IMR-90 (cell line): Measurements from ENCODE around the gene CPLX3. TPM values are rescaled to one million over a fixed set of nuclear protein-coding genes. Genes with fewer than 3 reads are reported as not detected.
A peak's percentile ranks its signal among the peaks of the same experiment; 100 is the strongest.

Experiments
- ATAC-seq: fragments of 200-7000 bp; cut with Tn5 transposase; 2 replicates; pipeline ENCODE4 v1.9.1; 2020; ENCODE audit warnings: low read depth, mild to moderate bottlenecking, moderate library complexity
- BruUV-seq: library from RNA; stranded (reverse); fragments of 400-500 nt; replicated peaks from 2 replicates; lab custom pipeline; 2021; lab: Mats Ljungman, UMichigan
- CTCF ChIA-PET: fragments of 300-600 bp; formaldehyde crosslinking; extraction: SDS; loops from one replicate; lab custom pipeline; 2021; ENCODE audit warnings: antibody characterized with exemption; lab: Yijun Ruan, JAX
- POLR2A ChIA-PET: fragments of 300-600 bp; sonication (Branson Sonifier 250); formaldehyde crosslinking; loops from one replicate; lab custom pipeline; 2022; ENCODE audit warnings: antibody characterized with exemption; ENCODE audit not compliant: unreplicated experiment; lab: Charles Lee
- DNase-seq: peaks from one replicate; pipeline ENCODE4 v3.0.0; 2013
- H2AFZ ChIP-seq: replicated peaks from 2 replicates; pipeline ENCODE3; 2013; ENCODE audit warnings: low read length, mild to moderate bottlenecking; ENCODE audit not compliant: poor library complexity
- H2AK5ac ChIP-seq: 2 replicates; pipeline ENCODE4 v1.6.1; 2013; ENCODE audit warnings: low read depth, low read length, inconsistent platforms
- H2AK9ac ChIP-seq: replicated peaks from 2 replicates; pipeline ENCODE3; 2013; ENCODE audit warnings: mild to moderate bottlenecking, low read depth, low read length, moderate library complexity; ENCODE audit not compliant: poor library complexity
- H2BK120ac ChIP-seq: 2 replicates; pipeline ENCODE4 v1.6.1; 2013; ENCODE audit warnings: low read depth, low read length, inconsistent platforms
- H2BK15ac ChIP-seq: 3 replicates; pipeline ENCODE4 v1.6.1; 2013; ENCODE audit warnings: low read depth, low read length, inconsistent platforms
- H2BK20ac ChIP-seq: 2 replicates; pipeline ENCODE4 v1.6.1; 2013; ENCODE audit warnings: low read depth, mild to moderate bottlenecking, inconsistent platforms, low read length, moderate library complexity
- H2BK5ac ChIP-seq: 2 replicates; pipeline ENCODE4 v1.6.1; 2013; ENCODE audit warnings: mild to moderate bottlenecking, low read depth, low read length, inconsistent platforms; ENCODE audit not compliant: poor library complexity, severe bottlenecking
- H3K14ac ChIP-seq: replicated peaks from 2 replicates; pipeline ENCODE4 v1.6.1; 2013; ENCODE audit warnings: low read depth, low read length, inconsistent platforms
- H3K18ac ChIP-seq: 2 replicates; pipeline ENCODE4 v1.6.1; 2013; ENCODE audit warnings: low read depth, low read length, control low read depth
- H3K23ac ChIP-seq: 2 replicates; pipeline ENCODE4 v1.6.1; 2013; ENCODE audit warnings: low read depth, low read length, inconsistent platforms
- H3K27ac ChIP-seq: 2 replicates; pipeline ENCODE4 v1.5.1; 2013; ENCODE audit warnings: mild to moderate bottlenecking, control low read depth, low read length; ENCODE audit not compliant: insufficient read depth
- H3K27me3 ChIP-seq: 2 replicates; pipeline ENCODE4 v1.6.1; 2013; ENCODE audit warnings: low read length; ENCODE audit not compliant: control insufficient read depth, insufficient read depth
- H3K36me3 ChIP-seq: 2 replicates; pipeline ENCODE4 v1.6.1; 2013; ENCODE audit warnings: low read length, mixed read lengths; ENCODE audit not compliant: control insufficient read depth, insufficient read depth
- H3K4ac ChIP-seq: 2 replicates; pipeline ENCODE4 v1.6.1; 2013; ENCODE audit warnings: low read depth, low read length, inconsistent platforms
- H3K4me1 ChIP-seq: 2 replicates; pipeline ENCODE4 v1.6.1; 2013; ENCODE audit warnings: low read length, mixed read lengths; ENCODE audit not compliant: control insufficient read depth, insufficient read depth
- H3K4me2 ChIP-seq: 2 replicates; pipeline ENCODE4 v1.6.1; 2013; ENCODE audit warnings: low read depth, mild to moderate bottlenecking, control low read depth, low read length, moderate library complexity
- H3K4me3 ChIP-seq: 2 replicates; pipeline ENCODE4 v1.5.1; 2013; ENCODE audit warnings: low read depth, mild to moderate bottlenecking, control low read depth, low read length, moderate library complexity; ENCODE audit not compliant: insufficient read depth
- H3K56ac ChIP-seq: 2 replicates; pipeline ENCODE4 v1.6.1; 2013; ENCODE audit warnings: low read length, inconsistent platforms; ENCODE audit not compliant: insufficient read depth; ENCODE audit errors: extremely low read depth
- H3K79me1 ChIP-seq, 2 experiments: 2 replicates each; pipeline ENCODE4 v1.6.1; 2013; ENCODE audit warnings: low read length in 2 of 2, inconsistent platforms in 1 of 2, low read depth in 1 of 2
- H3K9ac ChIP-seq: 2 replicates; pipeline ENCODE4 v1.6.1; 2013; ENCODE audit warnings: low read depth, low read length, control low read depth
- H3K9me1 ChIP-seq: 2 replicates; pipeline ENCODE4 v1.6.1; 2013; ENCODE audit warnings: low read length, inconsistent platforms; ENCODE audit not compliant: insufficient read depth
- H3K9me3 ChIP-seq: 2 replicates; pipeline ENCODE4 v1.6.1; 2013; ENCODE audit warnings: low read length; ENCODE audit not compliant: control insufficient read depth, insufficient read depth
- H4K20me1 ChIP-seq: 2 replicates; pipeline ENCODE4 v1.6.1; 2013; ENCODE audit warnings: low read length, inconsistent platforms; ENCODE audit not compliant: insufficient read depth
- H4K5ac ChIP-seq: 2 replicates; pipeline ENCODE4 v1.6.1; 2013; ENCODE audit warnings: mild to moderate bottlenecking, low read depth, low read length, control low read depth
- H4K8ac ChIP-seq, 2 experiments: 2 replicates each; pipeline ENCODE4 v1.6.1; 2013; ENCODE audit warnings: low read depth in 2 of 2, low read length in 2 of 2, control low read depth in 1 of 2, inconsistent platforms in 1 of 2
- H4K91ac ChIP-seq: 2 replicates; pipeline ENCODE4 v1.6.1; 2013; ENCODE audit warnings: low read depth, low read length, inconsistent platforms; ENCODE audit not compliant: insufficient read depth
- FOS ChIP-seq: fragments of 150-350 bp; IDR thresholded peaks from 2 replicates; pipeline ENCODE4 v1.6.1; 2016; ENCODE audit warnings: low read depth, low read length
- MAZ ChIP-seq: IDR thresholded peaks from 2 replicates; pipeline ENCODE4 v1.6.1; 2012; ENCODE audit warnings: low read depth, mild to moderate bottlenecking, low read length, improper control_type of control experiment, moderate library complexity, borderline replicate concordance
- WGBS, 2 experiments: methylation state at CpG; one replicate each; pipeline versions ENCODE4 v1.1.5 to v1.1.7; 2013; ENCODE audit warnings: missing lambda C conversion rate in 2 of 2; ENCODE audit not compliant: insufficient read length in 1 of 2; ENCODE audit errors: extremely low coverage in 2 of 2; 5-methylcytosine and 5-hydroxymethylcytosine counted together
- dilution Hi-C: fragments of 300-500 bp; cut with HindIII; formaldehyde crosslinking; loops from one replicate; pipeline ENCODE4 v1.14.3; 2018; ENCODE audit warnings: low sequenced_read_pairs; ENCODE audit not compliant: unreplicated experiment
- in situ Hi-C: fragments of 300-500 bp; cut with MboI; formaldehyde crosslinking; loops from 3 replicates; pipeline ENCODE4 v1.14.3; 2019; ENCODE audit warnings: low sequenced_read_pairs, inconsistent platforms, mixed read lengths
- intact Hi-C: fragments of 100-400 bp; cut with micrococcal nuclease; formaldehyde crosslinking; loops from 2 replicates; pipeline ENCODE4 v1.10.0; 2022
- polyA plus RNA-seq, 3 experiments: library from polyadenylated mRNA; depleted of rRNA; stranded (reverse); fragments of >200 nt; gene quantifications; 2 replicates each; pipeline ENCODE4 v1.2.3, GENCODE V29; 2012; ENCODE audit warnings: low replicate concordance in 1 of 3
- total RNA-seq: library from RNA; depleted of rRNA; stranded (reverse); fragments of >200 nt; gene quantifications from 2 replicates; pipeline ENCODE4 v1.2.3, GENCODE V29; 2012
- TF ChIP-seq, protein P1 (sequence below): fragments of 150-350 bp; IDR thresholded peaks from 2 replicates; pipeline ENCODE4 v1.6.1; 2016; ENCODE audit warnings: low read depth, mild to moderate bottlenecking, low read length, moderate library complexity, borderline replicate concordance

CPLX3 gene
- total and polyA plus RNA-seq, 2 of the 4 experiments (the other 2 are of a cell fraction) = not detected

DNA sequence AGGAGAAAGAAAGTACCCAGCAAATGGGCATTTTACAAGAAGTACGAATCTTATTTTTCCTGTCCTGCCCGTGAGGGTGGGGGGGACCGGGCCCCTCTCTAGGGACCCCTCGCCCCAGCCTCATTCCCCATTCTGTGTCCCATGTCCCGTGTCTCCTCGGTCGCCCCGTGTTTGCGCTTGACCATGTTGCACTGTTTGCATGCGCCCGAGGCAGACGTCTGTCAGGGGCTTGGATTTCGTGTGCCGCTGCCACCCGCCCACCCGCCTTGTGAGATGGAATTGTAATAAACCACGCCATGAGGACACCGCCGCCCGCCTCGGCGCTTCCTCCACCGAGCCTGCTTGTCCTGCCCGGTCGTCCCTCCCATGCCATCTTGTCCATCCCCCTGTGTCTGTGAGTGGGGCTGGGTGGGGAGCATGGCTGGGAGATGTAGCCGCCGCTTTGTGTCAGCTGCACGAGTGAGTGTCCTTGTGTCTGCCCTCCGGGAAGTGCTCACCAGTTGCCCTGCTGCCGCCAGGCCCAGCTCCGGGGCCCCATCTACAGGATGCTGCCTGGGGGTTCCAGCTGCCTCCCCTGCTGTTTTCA lies 23.5 kb upstream of the CPLX3 start:
- POLR2A ChIA-PET = no interaction called here
- no peak overlapping the region for H2BK20ac ChIP-seq
- H3K4ac ChIP-seq = no peak overlapping the region
- H2AK9ac ChIP-seq = no peak overlapping the region
- H4K8ac ChIP-seq = no peak overlapping the region
- dilution Hi-C loops = no loop called here
- in situ Hi-C loops = no loop called here
- H2BK5ac ChIP-seq = no peak overlapping the region
- H3K4me1 ChIP-seq = peaks cover 2% of the 10 kb centered on the region; the same call in 1 of the 2 replicates
- H2AK5ac ChIP-seq = no peak overlapping the region
- H3K9me1 ChIP-seq = no peaks in the 10 kb centered on the region
- no peak overlapping the region for H3K23ac ChIP-seq
- intact Hi-C loops = no loop called here
- H3K36me3 ChIP-seq = peaks cover 43% of the 10 kb centered on the region
- no peak overlapping the region for H2BK15ac ChIP-seq
- ATAC-seq = no peak
- H3K79me1 ChIP-seq = peaks cover 3 to 31% of the 10 kb centered on the region in 2 experiments; a peak in 2 of 4 replicates
- no peak overlapping the region for H3K9ac ChIP-seq
- DNase-seq = no peak
- H3K9me3 ChIP-seq = no peaks in the 10 kb centered on the region
- H3K18ac ChIP-seq = no peak overlapping the region
- H3K4me3 ChIP-seq = no peak overlapping the region
- BruUV-seq = no TSS peak
- H3K27me3 ChIP-seq = no peaks in the 10 kb centered on the region
- H4K91ac ChIP-seq = no peak overlapping the region
- TF ChIP-seq MAZ (no peak), FOS (no peak)
- TF ChIP-seq, protein P1, sequence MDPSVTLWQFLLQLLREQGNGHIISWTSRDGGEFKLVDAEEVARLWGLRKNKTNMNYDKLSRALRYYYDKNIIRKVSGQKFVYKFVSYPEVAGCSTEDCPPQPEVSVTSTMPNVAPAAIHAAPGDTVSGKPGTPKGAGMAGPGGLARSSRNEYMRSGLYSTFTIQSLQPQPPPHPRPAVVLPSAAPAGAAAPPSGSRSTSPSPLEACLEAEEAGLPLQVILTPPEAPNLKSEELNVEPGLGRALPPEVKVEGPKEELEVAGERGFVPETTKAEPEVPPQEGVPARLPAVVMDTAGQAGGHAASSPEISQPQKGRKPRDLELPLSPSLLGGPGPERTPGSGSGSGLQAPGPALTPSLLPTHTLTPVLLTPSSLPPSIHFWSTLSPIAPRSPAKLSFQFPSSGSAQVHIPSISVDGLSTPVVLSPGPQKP = no peak
- peaks cover 25% of the 10 kb centered on the region for H4K20me1 ChIP-seq
- H3K56ac ChIP-seq = no peak overlapping the region
- no peak overlapping the region for H3K27ac ChIP-seq
- 91% methylated on average over 16 of the region's 31 CpGs; no CpG with 5 or more reads in 1 of the 2 experiments for WGBS, 2 experiments
- H4K5ac ChIP-seq = no peak overlapping the region
- peak overlapping the region; percentile 5 for H2AFZ ChIP-seq
- CTCF ChIA-PET = interaction anchor here (1.2 kb wide), 1 partner anchor 32 kb away, joined by 3 read pairs; no protein-coding TSS in a partner anchor
- no peak overlapping the region for H3K14ac ChIP-seq
- no peak overlapping the region for H3K4me2 ChIP-seq
- no peak overlapping the region for H2BK120ac ChIP-seq
